ENCODE results near the gene SLC4A5.

Gene SLC4A5

DNA sequence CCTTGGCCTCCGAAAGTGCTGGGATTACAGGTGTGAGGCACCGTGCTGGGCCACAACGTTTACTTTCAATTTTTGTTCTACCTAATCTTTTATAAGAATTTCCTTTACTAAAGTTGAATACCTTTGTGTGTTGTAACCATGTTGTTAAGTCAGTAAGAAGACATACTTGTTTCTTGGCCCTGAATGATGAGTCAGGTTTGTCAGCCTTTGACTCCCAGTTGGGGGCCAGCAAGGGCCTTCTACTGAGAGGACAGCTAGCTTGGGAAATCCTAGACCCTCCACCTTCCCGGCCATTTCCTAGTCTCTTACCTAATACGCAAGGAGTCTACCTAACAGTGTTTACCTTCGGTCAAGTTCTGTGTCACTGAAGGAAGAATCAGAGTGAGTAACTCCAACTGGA lies 122.1 kb downstream of the SLC4A5 start:
- TF ChIP-seq, protein P1, sequence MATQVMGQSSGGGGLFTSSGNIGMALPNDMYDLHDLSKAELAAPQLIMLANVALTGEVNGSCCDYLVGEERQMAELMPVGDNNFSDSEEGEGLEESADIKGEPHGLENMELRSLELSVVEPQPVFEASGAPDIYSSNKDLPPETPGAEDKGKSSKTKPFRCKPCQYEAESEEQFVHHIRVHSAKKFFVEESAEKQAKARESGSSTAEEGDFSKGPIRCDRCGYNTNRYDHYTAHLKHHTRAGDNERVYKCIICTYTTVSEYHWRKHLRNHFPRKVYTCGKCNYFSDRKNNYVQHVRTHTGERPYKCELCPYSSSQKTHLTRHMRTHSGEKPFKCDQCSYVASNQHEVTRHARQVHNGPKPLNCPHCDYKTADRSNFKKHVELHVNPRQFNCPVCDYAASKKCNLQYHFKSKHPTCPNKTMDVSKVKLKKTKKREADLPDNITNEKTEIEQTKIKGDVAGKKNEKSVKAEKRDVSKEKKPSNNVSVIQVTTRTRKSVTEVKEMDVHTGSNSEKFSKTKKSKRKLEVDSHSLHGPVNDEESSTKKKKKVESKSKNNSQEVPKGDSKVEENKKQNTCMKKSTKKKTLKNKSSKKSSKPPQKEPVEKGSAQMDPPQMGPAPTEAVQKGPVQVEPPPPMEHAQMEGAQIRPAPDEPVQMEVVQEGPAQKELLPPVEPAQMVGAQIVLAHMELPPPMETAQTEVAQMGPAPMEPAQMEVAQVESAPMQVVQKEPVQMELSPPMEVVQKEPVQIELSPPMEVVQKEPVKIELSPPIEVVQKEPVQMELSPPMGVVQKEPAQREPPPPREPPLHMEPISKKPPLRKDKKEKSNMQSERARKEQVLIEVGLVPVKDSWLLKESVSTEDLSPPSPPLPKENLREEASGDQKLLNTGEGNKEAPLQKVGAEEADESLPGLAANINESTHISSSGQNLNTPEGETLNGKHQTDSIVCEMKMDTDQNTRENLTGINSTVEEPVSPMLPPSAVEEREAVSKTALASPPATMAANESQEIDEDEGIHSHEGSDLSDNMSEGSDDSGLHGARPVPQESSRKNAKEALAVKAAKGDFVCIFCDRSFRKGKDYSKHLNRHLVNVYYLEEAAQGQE (IDR thresholded peaks at IDR 0.05; ENCODE audit: insufficient read depth in 1 of 2, low read depth in 2 of 2, low read length in 2 of 2) = no peak
- TF ChIP-seq TAF1 (IDR thresholded peaks at IDR 0.05; ENCODE audit: borderline replicate concordance, insufficient read depth, low read length) (no peak), POLR2AphosphoS5 (IDR thresholded peaks at IDR 0.05; ENCODE audit: low read depth, low read length) (no peak), SIN3A (IDR thresholded peaks at IDR 0.05; ENCODE audit: borderline replicate concordance, insufficient read depth, low read length) (no peak), FOXP2 (optimal IDR thresholded peaks at IDR 0.05; ENCODE audit: borderline replicate concordance, extremely low read depth, extremely low read length, insufficient read depth) (no peak)

DNA sequence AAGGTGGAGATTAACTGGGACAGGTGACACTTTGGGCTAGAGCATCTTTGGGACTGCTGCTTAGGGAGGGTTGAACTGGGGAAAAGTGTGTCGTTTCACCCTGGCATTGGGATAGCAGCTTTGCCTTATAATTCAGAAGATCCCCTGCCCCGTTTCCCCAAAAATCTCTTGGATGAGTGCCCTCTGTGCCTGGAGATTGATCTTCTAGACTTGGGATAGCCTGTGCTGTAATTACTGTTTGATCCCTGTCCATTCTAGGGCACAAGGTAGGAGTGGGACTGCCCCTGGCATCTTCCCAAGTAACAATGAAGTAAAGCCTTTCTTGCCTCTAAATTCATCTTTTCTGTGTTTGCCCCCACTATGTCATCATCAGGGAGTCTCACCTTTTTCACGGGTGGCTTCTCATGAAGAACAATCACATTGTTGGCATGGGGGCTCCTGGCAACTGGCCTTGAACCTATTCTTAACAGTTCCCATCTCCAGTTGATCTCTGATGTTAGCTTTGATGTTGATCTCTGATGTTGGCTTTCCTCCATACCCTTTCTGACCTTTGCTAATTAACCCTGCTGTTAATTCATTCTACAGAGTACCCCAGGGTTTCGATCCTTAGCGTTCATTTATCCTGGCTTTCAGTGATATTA lies 123.2 kb downstream of the SLC4A5 start:
- TF ChIP-seq POLR2AphosphoS5 (IDR thresholded peaks at IDR 0.05; ENCODE audit: low read depth, low read length) = no peak; the same call in 1 of the 2 replicates
- no peak for TF ChIP-seq TAF1 (IDR thresholded peaks at IDR 0.05; ENCODE audit: borderline replicate concordance, insufficient read depth, low read length)
- TF ChIP-seq SIN3A (IDR thresholded peaks at IDR 0.05; ENCODE audit: borderline replicate concordance, insufficient read depth, low read length) = no peak
- TF ChIP-seq, protein P1 (IDR thresholded peaks at IDR 0.05; ENCODE audit: insufficient read depth in 1 of 2, low read depth in 2 of 2, low read length in 2 of 2) = no peak
- no peak for TF ChIP-seq FOXP2 (optimal IDR thresholded peaks at IDR 0.05; ENCODE audit: borderline replicate concordance, extremely low read depth, extremely low read length, insufficient read depth)

DNA sequence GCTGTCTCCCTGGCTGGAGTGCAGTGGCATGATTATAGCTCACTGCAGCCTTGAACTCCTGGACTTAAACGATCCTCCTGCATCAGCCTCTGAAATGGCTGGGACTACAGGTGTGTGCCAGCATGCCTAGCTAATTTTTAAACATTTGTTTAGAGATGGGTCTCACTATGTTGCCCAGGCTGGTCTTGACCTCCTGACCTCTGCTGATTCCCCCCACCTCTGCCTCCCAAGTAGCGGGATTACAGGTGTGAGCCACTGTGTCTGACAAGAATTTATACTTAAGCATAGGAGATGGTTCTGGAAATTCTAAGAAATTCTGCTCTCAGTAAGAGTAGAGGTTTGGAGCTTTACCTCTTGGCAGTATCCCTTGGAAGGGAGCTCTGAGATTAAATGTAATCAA lies 126.6 kb downstream of the SLC4A5 start:
- TF ChIP-seq, protein P1 (IDR thresholded peaks at IDR 0.05; ENCODE audit: insufficient read depth in 1 of 2, low read depth in 2 of 2, low read length in 2 of 2) = no peak

DNA sequence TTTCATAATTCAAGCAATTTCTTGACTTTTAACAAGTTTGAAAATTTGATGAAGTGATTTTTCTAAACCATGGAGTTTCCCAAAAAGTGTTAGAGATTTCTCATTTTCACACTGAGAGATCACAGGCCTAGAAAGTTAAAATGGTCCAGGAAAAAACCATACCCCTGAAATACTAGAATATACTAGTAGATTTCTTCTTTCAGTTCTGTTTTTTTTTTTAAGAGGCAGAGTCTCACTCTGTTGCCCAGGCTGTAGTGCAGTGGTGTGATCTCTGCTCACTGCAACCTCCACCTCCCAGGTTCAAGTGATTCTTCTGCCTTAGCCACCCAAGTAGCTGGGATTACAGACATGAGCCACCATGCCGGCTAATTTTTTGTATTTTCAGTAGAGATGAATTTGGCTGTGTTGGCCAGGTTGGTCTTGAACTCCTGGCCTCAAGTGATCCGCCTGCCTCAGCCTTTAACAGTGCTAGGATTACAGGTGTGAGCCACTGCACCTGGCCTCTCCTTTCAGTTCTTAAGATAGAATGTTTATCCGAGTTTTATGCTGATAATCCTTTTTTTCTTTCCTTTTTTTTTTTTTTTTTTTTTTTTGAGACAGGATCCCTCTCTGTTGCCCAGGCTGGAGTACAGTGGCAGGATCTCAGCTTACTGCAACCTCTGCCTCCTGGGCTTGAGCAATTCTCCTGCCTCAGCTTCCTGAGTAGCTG lies 130.4 kb downstream of the SLC4A5 start:
- TF ChIP-seq POLR2AphosphoS5 (IDR thresholded peaks at IDR 0.05; ENCODE audit: low read depth, low read length) (no peak), TAF1 (IDR thresholded peaks at IDR 0.05; ENCODE audit: borderline replicate concordance, insufficient read depth, low read length) (no peak), FOXP2 (optimal IDR thresholded peaks at IDR 0.05; ENCODE audit: borderline replicate concordance, extremely low read depth, extremely low read length, insufficient read depth) (no peak), SIN3A (IDR thresholded peaks at IDR 0.05; ENCODE audit: borderline replicate concordance, insufficient read depth, low read length) (no peak)
- TF ChIP-seq, protein P1 (IDR thresholded peaks at IDR 0.05; ENCODE audit: insufficient read depth in 1 of 2, low read depth in 2 of 2, low read length in 2 of 2) = no peak
